GM21786 (cell line): ENCODE measurements around the gene CNTFR.
"Not testable (repeated sequence)": the region's sequence is repeated elsewhere in the genome, so short reads cannot be mapped to it uniquely, and the experiment has no call there.

Experiments used
- ATAC-seq: cut with Tn5 transposase; IDR thresholded peaks from one replicate; pipeline ENCODE4 v1.9.1; 2021; ENCODE audit not compliant: unreplicated experiment

Gene CNTFR, protein sequence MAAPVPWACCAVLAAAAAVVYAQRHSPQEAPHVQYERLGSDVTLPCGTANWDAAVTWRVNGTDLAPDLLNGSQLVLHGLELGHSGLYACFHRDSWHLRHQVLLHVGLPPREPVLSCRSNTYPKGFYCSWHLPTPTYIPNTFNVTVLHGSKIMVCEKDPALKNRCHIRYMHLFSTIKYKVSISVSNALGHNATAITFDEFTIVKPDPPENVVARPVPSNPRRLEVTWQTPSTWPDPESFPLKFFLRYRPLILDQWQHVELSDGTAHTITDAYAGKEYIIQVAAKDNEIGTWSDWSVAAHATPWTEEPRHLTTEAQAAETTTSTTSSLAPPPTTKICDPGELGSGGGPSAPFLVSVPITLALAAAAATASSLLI

GRCh38 chr9:34589636-34590380 is at the start of gene CNTFR:
TSS of gene CNTFR (minus strand) at chr9:34589724. CDS start at chr9:34568981, 20,743 bp downstream.
- ATAC-seq = no peak

- not testable (repeated sequence) for ATAC-seq
These were observed 49.8 kb upstream of the CNTFR start for GRCh38 chr9:34639322-34639721.

- no peak for ATAC-seq
These were observed 48.6 kb upstream of the CNTFR start for GRCh38 chr9:34638138-34638445.

DNA sequence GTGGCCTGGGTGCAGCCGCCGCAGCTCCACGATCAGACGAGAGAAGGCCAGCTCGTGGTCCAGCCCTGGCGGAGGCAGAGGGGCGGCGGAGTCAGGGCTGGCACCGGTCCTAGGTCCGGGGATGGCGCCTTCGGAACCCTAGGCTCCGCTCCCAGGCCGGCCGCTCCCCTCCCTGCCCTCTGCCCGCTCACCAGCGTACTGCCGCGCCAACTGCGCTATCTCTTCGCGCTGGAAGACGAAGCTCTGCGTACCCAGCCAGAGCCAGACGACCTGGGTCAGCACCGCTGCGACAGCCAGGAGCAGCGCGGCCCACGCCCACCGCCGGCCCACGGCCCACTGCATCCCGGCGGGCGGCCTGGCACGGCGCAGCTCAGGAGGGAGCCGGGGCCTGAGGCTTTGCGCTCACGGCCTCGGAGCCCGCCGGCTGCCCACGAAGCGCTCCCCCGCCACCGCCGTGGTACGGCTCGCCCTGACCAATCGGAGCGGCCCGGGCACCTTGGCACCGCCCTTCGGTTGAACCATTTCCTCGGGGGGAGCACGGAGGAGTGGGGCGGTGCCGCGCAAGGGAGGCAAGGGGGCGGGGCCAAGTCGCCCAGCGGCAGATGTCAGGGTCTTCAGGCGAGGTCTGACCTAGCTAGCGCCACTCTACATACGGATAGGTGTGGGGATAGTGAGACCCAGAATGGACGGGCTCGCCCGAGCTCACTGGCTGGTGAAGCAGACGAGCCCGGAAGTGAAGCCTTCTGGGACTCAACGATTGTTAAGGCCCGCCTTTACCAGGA is 48.0 kb upstream of the CNTFR start, which contains the start of gene SIGMAR1:
Gene SIGMAR1, minus strand, starts transcription at position 432 of the 782 bp plus-strand sequence. Its CDS starts 90 bp downstream, at position 342.
- peak; percentile 85 for ATAC-seq

GRCh38 chr9:34636791-34637355 is 47.3 kb upstream of the CNTFR start:
- no peak for ATAC-seq

DNA sequence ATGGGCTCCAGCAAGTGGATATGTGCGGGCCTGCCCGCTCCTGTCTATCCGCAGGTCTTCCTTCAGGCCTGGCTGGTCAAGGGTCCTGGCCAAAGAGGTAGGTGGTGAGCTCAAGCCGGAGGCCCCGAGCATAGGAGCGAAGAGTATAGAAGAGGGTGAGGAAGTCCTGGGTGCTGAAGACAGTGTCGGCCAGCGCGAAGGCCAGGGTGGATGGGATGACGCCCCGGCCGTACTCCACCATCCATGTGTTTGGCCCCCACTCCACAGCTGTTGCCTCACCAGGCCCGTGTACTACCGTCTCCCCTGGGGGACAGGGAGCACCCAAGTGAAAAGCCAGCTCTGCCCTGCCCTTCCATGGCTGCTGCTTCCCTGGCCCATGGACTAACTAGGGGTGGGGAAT is 46.0 kb upstream of the CNTFR start:
- no peak for ATAC-seq

- ATAC-seq = no peak
These were observed 45.2 kb upstream of the CNTFR start for GRCh38 chr9:34634551-34635248.

DNA sequence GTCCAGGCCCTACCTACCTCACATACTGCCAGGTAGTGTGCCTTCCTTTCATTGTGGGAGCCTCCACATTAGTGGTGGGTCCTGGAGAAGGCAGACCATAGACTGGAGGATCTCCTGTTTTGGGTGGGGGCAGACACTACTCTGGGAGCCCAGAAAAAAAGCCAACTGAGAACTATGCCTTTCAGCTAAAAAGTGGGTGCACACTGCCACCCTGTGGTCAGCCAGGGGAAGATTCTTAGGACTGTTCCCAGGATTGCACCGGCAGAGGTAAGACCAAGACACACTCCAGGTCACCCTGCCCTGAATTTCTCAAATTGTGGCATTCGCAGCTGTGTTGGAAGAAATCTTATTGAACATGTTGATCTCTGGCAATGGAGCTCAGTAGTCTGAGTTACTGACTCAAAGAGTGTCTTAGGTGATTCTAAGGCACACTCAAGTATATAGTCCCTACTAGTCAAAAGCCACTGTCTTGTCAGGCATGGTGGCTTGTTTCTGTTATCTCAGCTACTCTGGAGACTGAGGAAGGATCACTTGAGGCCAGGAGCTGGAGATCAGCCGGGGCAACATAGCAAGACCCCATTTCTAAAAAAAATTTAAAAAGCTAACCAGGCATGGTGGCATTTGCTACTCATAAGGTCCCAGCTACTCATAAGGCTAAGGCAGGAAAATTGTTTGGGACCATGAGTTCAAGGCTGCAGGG is 44.5 kb upstream of the CNTFR start:
- ATAC-seq = peak; percentile 22

- ATAC-seq = no peak
These were observed 43.6 kb upstream of the CNTFR start for GRCh38 chr9:34633166-34633565.

DNA sequence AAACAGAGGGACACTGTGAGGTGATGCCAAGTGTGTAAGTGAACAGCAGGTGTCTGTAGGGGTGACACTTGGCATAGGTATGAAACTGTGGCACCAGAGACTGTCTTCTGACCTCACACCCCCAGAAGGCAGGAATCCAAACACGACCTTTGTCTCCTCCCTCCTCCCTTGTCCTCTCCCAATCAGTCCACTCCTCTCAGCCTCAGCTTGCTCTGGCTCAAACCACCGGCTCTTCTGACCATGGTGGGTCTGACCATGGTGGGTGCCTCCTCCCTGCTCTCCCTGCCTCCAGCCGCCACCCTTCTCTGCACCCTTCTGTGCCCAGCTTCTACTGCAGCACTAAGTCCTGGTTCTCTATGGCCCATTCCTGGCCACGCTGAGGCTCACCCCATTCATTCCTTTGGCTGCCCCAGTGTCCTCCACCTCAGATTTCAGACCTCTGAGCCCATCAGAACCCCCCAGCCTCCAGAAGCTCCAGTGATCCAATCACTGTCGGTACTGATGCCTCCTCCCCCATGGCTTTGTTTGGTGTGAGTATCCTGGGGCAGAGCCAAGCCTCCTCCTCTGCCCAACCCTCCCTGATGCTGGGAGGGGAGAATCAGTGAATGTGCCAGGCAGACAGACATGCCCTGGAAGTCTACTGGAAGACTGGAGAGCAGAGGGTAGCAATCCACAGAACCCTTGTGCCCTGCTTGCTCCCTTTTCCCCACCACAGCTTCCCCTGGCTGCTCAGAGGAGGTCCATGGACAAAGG is 41.1 kb upstream of the CNTFR start:
- no peak for ATAC-seq

GRCh38 chr9:34629491-34629808 is 39.9 kb upstream of the CNTFR start:
- no peak for ATAC-seq

GRCh38 chr9:34628656-34629490 is 39.3 kb upstream of the CNTFR start, which contains the start of gene ARID3C:
TSS of gene ARID3C (minus strand) at chr9:34629066. CDS start at chr9:34628014, 1,052 bp downstream.
- no peak for ATAC-seq

DNA sequence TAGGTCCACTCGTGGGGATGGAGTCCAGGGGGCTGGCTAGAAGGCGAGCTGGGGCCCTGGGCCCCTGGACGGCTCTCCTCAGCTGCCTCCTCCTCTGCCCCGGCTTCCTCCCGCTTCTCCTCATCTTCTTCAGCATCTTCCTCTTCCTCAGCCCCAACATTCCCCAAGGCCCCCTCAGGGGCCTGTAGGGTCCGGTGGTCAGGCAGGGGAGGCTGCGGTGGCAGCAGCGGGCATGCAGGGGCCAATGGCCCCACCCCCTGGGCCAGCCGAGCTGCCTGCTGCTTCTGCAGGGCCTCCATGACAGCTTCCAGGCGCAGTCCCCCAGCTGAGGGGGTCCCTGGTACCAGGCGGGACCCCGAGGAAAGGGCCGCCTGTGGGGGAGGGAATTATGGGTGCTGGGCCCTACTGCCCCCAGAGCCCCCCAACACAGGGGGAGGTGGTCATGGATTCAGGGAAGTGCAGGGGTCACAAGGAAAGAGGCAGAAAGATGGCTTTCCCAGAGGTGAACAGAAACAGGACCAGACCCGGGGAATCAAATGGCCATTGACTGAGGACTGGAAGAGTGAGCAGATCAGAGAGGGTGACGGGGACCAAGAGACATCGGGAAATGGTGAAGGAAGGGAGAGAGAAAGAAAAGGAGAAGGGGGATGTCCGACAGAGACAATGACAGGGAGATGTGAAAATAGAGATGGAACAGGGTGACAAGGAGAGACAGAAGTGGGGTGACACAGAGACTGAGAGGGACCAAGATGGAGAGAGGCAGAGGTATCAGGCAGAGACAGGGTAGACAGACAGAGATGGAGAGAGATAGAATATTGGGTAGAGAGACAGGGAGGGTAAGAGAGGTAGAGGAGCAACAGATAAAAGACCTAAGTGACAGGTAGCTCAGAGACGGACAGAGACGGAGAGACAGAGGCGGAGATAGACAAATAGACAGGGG is 38.5 kb upstream of the CNTFR start:
- no peak for ATAC-seq

DNA sequence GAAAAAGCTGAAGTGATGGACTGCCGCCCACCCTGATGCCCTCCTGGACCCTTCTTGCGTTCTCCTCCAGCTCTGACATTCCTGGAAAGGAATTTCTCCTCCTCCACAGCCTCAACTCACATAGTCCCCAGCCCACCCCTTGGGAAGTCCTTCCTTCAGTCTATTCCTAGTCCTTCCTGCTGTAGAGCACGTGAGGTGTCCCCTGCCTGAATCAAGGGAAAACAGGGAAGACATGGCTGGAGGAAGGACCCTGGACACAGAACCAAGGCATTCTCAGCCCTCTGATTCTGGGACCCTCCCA is 35.6 kb upstream of the CNTFR start:
- ATAC-seq = no peak

DNA sequence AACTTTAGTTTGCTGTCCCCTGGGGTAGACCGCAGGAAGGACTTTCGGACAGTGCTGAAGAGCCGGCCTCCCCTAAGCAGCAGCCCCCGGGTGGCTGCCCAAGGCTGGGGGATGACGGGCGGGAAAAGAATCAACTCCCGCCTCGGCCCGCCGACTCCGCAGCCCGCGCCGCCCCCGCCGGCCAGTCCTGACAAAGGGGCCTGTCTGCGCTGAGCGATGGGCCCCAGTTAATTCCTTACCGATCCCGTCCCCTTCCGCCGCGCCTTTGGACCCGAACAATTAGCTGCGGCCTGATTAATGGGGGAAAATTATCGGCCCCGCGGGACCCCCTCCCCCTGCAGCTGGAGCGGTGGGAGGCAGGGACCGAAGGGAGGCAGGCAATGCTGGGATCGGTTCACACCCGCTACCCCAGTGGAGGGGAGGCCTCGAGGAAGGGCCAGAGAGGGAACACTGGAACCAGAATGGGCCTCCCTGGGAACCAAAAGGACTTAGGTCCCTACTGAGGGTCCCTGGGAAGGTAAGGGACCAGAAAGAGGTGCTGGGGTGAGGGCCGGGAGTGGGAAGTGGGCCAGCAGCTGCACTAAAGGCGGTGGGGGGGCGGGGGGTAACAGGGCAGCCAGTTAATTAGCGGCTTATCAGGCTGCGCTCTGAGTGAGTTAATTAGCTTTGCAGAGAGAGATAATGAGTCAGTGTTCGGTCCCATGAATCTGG is 35.1 kb upstream of the CNTFR start:
- no peak for ATAC-seq

- ATAC-seq = no peak
These were observed 34.1 kb upstream of the CNTFR start for GRCh38 chr9:34623374-34624235.
